ENCODE measurements around the gene HIGD2B. TPM values are rescaled to one million over a fixed set of nuclear protein-coding genes. Genes with fewer than 3 reads are reported as not detected.
"Not testable (repeated sequence)": the region's sequence is repeated elsewhere in the genome, so short reads cannot be mapped to it uniquely, and the experiment has no call there.

HIGD2B gene
- polyA plus RNA-seq, 1 experiment = not detected

DNA sequence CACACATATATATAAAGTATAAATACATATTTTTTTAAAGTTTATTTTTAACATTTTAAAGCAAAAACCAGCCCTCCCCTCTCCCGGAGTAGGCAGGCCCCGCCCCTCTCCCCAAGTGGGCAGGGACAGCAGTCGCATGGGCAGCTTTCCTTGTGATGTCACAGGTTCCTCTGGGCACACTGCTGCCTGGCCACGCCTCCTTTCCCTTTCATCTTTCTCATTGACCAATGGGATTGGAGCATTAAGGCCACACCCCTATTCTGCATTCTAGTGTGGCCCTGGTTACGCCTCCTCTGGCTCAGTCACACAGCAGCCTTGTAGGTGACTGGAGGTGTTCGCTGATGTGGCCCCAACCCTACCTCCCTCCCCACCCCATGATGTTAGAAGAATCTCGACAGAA is 31.6 kb downstream of the HIGD2B start, which contains the start of gene GOLGA6B:
GOLGA6B (plus strand) TSS at position 301 of the 400 bp plus-strand sequence; CDS start at position 342, 41 bp downstream.
- H3K36me3 ChIP-seq (ENCODE audit: control insufficient read depth, insufficient read depth, low read length); POLR2A ChIA-PET; DNase-seq (ENCODE audit: low read depth); H3K27me3 ChIP-seq (ENCODE audit: control insufficient read depth, insufficient read depth, low read length); CTCF ChIA-PET; H3K4me3 ChIP-seq (ENCODE audit: low read depth, low read length): not testable (repeated sequence)

DNA sequence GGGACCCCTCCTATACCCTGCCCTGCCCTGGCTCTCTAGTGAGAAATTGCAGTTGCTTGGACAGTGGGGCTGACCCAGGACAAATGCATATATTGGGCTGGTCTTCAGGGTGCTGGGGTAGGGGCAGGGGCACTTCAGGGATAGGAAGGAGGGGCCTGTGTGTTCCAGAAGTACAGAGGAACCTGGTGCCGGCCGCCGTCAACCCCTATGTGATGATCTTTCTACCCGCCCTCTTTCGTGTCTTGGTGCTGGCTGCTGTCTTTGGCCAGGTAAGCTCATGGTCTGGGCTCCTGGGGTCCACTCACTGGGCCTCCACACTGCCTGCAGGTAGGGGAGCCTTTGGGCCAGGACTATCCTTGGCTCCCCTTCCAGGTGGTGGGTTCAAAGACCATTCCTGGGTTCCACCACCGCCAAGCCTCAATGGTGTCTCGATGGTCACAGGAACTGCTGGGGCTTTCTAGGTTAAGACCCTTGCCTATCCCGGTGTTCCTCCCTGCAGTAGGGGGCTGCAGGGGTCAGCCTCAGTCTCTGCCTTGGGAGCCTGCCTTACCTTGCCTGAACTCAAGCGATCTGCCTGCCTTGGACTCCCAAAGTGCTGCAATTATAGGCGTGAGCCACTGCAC is 37.2 kb downstream of the HIGD2B start:
- POLR2A ChIA-PET; H3K4me3 ChIP-seq (ENCODE audit: low read depth, low read length); CTCF ChIA-PET; H3K36me3 ChIP-seq (ENCODE audit: control insufficient read depth, insufficient read depth, low read length); DNase-seq (ENCODE audit: low read depth); H3K27me3 ChIP-seq (ENCODE audit: control insufficient read depth, insufficient read depth, low read length): not testable (repeated sequence)

DNA sequence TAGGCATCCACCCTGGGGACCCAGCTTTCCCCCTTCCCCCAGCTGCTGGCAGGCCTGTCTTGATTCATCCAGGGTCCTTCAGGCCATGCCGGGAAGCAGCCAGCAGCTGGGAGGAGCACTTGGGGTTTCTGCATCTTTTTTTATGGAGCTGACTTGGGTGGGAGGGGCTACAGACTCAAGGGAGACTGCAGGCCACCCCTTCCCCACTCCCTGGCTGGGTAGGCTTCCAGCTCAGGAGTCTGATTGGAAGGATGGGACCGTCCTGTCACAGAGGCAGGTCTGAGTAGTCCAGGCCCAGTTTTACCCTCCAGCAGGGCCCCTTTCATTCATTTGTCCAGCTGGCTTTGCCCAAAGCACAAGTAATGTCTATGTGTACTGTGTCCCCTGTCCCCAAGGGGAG is 43.7 kb downstream of the HIGD2B start:
- CTCF ChIA-PET; POLR2A ChIA-PET; H3K36me3 ChIP-seq (ENCODE audit: control insufficient read depth, insufficient read depth, low read length); H3K4me3 ChIP-seq (ENCODE audit: low read depth, low read length); DNase-seq (ENCODE audit: low read depth); H3K27me3 ChIP-seq (ENCODE audit: control insufficient read depth, insufficient read depth, low read length): not testable (repeated sequence)

DNA sequence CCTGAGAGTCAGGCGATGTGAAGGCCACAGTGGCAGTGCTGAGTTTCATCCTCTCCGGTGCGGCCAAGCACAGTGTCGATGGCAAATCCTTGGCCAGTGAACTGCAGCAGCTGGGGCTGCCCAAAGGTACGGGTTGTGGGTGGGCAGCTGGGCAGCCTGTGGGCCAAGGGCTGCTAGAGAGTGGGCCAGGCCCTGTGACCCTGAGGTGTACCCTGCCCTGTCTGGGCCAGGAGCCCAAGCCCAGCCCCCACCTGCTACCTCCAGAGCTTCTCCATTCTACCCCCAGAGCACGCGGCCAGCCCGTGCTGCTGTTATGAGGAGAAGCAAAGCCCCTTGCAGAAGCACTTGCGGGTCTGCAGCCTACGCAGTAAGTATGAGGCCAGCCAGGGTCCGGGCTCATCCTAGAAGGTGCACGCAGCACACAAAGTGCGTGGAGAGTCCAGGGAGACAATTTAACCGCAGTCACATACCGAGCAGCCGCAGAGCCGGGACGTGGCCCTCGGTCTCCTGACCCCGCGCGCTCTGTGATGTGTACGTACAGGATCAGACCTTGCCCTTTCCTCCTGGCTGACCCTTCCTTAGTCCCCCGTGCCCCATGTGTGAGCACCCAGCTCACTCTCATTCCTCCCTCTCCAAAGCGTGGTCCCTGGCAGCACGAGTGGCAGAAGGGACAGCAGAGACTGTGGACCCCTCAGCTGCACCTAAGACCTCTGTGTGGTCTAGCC is 46.1 kb downstream of the HIGD2B start:
- H3K36me3 ChIP-seq (ENCODE audit: control insufficient read depth, insufficient read depth, low read length); H3K4me3 ChIP-seq (ENCODE audit: low read depth, low read length); DNase-seq (ENCODE audit: low read depth); POLR2A ChIA-PET; CTCF ChIA-PET; H3K27me3 ChIP-seq (ENCODE audit: control insufficient read depth, insufficient read depth, low read length): not testable (repeated sequence)

DNA sequence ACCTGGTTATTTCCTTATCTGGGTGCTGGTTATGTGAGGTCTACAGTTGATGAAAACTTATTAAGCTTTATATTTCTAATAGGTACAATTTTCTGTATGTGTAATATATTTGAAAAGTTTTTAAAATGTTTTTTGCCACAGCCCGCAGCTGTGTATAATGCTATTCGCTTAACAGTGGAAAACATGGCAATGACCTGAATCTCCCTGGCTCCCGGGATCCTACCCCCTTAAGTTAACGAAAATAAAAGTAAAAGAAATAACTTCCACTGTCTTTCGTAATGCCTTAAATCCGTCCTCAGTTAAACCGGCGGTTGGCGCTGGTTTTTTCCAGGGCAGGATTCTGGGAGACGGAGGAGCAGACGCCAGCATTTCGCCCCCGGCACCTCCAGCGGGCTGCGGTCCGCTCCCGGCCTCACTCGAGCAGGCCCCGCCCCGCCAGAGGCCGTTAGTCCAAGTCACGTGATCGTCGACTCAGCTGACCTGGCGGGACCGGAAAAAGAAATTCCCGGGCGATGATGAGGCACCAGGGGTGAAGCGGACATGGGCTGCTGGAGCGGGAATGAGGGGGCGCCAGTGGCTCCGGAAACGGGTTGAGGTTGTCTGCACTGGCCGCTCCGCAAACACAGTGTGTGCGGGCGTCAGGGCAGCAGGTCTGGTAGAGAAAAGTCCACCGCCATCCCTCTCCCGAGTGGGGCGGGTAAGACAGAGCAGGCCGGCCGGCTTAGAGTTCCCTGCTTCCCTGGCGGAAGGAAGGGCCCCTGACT is 49.3 kb downstream of the HIGD2B start:
- CTCF ChIA-PET; H3K27me3 ChIP-seq (ENCODE audit: control insufficient read depth, insufficient read depth, low read length); H3K36me3 ChIP-seq (ENCODE audit: control insufficient read depth, insufficient read depth, low read length); POLR2A ChIA-PET: not testable (repeated sequence)
- peak; percentile 12 for DNase-seq (ENCODE audit: low read depth)
- H3K4me3 ChIP-seq (ENCODE audit: low read depth, low read length) = peak overlapping the region; percentile 32

DNA sequence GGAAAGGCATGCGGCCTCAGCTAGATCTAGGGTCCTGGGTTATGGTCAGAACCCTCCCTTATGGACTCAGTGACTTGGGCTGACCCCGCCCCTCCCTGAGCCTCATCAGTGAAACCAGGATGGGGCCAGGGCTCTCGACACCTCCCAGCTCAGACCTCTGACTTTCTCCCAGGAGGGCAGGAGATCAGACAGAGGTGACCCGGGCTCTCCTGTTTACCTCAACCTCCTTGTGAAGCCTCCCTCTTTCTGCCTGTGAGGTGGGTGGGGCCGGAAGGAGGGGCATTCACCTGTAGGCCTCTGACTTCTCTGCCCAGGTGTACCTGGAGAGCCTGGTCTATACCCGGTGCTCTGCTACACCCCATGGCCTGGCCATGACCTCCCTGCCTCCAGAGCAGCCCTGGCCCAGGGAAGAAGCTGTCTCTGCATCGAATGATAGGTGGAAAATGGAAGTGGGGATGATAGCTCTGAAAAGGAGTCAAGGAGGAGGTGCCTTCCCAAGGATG is 56.9 kb downstream of the HIGD2B start:
- CTCF ChIA-PET; H3K36me3 ChIP-seq (ENCODE audit: control insufficient read depth, insufficient read depth, low read length); H3K27me3 ChIP-seq (ENCODE audit: control insufficient read depth, insufficient read depth, low read length); POLR2A ChIA-PET; DNase-seq (ENCODE audit: low read depth); H3K4me3 ChIP-seq (ENCODE audit: low read depth, low read length): not testable (repeated sequence)

DNA sequence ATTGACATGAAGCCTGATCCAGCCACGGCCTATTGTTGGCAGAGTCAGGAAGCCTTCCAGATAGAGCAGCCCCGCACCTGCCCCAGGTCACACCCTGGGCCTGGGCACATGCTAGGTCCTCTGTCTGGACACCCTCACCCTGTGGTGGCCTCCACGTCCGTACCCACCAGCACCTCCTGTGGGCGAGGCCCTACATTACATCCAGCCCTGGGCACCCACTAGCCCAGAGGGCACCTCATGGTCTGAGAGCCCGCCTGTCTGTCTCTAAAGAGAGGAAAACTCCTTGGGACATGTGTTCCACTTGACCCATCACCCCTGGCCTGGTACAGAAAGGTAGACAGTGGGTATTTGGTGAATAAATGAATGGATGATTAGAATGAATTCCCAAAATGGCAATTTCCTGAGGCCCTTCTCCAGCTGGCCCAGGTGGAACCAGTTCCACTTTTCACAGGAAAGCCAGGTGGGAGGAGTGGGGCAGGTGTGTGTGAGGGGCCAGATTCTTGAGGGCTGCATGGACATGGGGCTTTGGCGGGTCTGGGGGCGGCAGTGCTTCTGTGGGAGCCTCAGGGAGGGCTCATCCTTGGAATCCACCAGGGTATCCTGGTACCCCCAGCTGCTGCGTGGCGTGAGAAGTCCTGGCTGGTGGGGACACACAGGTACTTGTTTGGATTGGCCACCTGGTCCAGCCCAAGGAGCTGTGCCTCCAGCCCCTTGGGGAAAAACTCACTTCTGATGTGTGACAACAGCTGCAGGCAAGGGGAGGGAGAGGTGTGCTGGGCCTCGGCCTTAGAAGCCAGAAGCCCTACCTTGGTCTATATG is 57.5 kb downstream of the HIGD2B start:
- H3K27me3 ChIP-seq (ENCODE audit: control insufficient read depth, insufficient read depth, low read length); H3K4me3 ChIP-seq (ENCODE audit: low read depth, low read length); POLR2A ChIA-PET; CTCF ChIA-PET; H3K36me3 ChIP-seq (ENCODE audit: control insufficient read depth, insufficient read depth, low read length); DNase-seq (ENCODE audit: low read depth): not testable (repeated sequence)
- TF ChIP-seq, protein P1, sequence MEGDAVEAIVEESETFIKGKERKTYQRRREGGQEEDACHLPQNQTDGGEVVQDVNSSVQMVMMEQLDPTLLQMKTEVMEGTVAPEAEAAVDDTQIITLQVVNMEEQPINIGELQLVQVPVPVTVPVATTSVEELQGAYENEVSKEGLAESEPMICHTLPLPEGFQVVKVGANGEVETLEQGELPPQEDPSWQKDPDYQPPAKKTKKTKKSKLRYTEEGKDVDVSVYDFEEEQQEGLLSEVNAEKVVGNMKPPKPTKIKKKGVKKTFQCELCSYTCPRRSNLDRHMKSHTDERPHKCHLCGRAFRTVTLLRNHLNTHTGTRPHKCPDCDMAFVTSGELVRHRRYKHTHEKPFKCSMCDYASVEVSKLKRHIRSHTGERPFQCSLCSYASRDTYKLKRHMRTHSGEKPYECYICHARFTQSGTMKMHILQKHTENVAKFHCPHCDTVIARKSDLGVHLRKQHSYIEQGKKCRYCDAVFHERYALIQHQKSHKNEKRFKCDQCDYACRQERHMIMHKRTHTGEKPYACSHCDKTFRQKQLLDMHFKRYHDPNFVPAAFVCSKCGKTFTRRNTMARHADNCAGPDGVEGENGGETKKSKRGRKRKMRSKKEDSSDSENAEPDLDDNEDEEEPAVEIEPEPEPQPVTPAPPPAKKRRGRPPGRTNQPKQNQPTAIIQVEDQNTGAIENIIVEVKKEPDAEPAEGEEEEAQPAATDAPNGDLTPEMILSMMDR (IDR thresholded peaks at IDR 0.05; ENCODE audit: insufficient read depth, low read depth, low read length) = peak; percentile 17; the same call in 1 of the 2 replicates

DNA sequence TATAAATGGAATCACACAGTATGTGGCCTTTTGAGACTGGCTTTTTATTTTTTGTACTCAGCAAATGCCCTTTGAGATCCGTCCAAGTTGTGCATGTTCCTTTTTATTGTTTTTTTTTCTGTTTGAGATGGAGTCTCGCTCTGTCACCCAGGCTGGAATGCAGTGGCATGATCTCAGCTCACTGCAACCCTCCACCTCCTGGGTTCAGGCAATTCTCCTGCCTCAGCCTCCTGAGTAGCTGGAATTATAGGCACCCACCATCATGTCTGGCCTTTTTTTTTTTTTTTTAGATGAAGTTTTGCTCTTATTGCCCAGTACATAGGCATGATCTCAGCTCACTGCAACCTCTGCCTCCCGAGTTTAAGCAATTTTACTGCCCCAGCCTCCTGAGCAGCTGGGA is 59.8 kb downstream of the HIGD2B start:
- H3K4me3 ChIP-seq (ENCODE audit: low read depth, low read length); H3K36me3 ChIP-seq (ENCODE audit: control insufficient read depth, insufficient read depth, low read length); POLR2A ChIA-PET; DNase-seq (ENCODE audit: low read depth); H3K27me3 ChIP-seq (ENCODE audit: control insufficient read depth, insufficient read depth, low read length): not testable (repeated sequence)
- CTCF ChIA-PET = interaction anchor here (2.5 kb wide), 1 partner anchor 26 kb away, joined by 8 read pairs; no protein-coding TSS in a partner anchor

Small RNA genes within 50 kb of the gene (small RNA-seq; reads per million reads assigned to genes)
- gene RN7SL853P (ENCODE audit: insufficient read length, low read depth, low replicate concordance) = not detected

Other genes with a start within 250 kb of the HIGD2B start
- 46.0 and 60.6 TPM in 2 replicates for gene ARIH1, start 211.9 kb downstream of the HIGD2B start, polyA plus RNA-seq (2011; rRNA removed)
- gene GOLGA6B, start 31.5 kb downstream of the HIGD2B start, polyA plus RNA-seq (2011; rRNA removed) = not detected in 2 replicates
- gene BBS4, start within 50 bp of the HIGD2B start, polyA plus RNA-seq (2011; rRNA removed) = 22.2 and 24.9 TPM in 2 replicates
- gene ADPGK, start 97.6 kb upstream of the HIGD2B start, polyA plus RNA-seq (2011; rRNA removed) = 62.5 and 67.6 TPM in 2 replicates

Measured in BJ (cell line).